Colonic mucosa (tissue), 4 donors: ENCODE results near the gene EYS. TPM values are rescaled to one million over a fixed set of nuclear protein-coding genes. Genes with fewer than 3 reads are reported as not detected.

Source experiments
- DNase-seq: peaks from one replicate; pipeline ENCODE4 v3.0.0-alpha.2; 2020
- H3K27ac ChIP-seq: fragments of 200-600 bp; one replicate; pipeline ENCODE4 v1.8.0; 2021
- H3K27me3 ChIP-seq: fragments of 200-600 bp; one replicate; pipeline ENCODE4 v1.8.0; 2021
- H3K36me3 ChIP-seq: fragments of 200-600 bp; one replicate; pipeline ENCODE4 v1.8.0; 2021
- H3K4me1 ChIP-seq: fragments of 200-600 bp; one replicate; pipeline ENCODE4 v1.8.0; 2021; ENCODE audit warnings: mild to moderate bottlenecking
- H3K4me3 ChIP-seq: fragments of 200-600 bp; one replicate; pipeline ENCODE4 v1.8.0; 2021
- H3K9ac ChIP-seq, 2 donors: one replicate each; pipeline ENCODE4 v1.7.0; 2013; ENCODE audit warnings: control low read depth in 2 of 2, low read depth in 2 of 2, low read length in 2 of 2
- H3K9me3 ChIP-seq: fragments of 200-600 bp; one replicate; pipeline ENCODE4 v1.8.0; 2021
- intact Hi-C: fragments of 100-400 bp; cut with DNase I; formaldehyde crosslinking; loops from one replicate; pipeline ENCODE4 v1.14.1; 2022
- total RNA-seq, 2 donors: library from RNA; stranded (reverse); fragmentation: NEBNext Ultra II Directional in 1 of 2; extraction: Animal tissue kit (Norgen Biotek cat#: 25700) in 1 of 2; gene quantifications; one replicate each; pipeline ENCODE4 v1.2.1, GENCODE V29; 2021
- TF ChIP-seq, protein P1 (sequence below): fragments of 200-600 bp; IDR thresholded peaks from one replicate; pipeline ENCODE4 v1.8.0; 2022; ENCODE audit warnings: antibody characterized with exemption, mild to moderate bottlenecking
- donor health status: healthy.
- donor health status: DM: no; HTN: no; CAD: no.
- donor health status: DM: no; HTN: no; CAD: no.

Gene EYS
- total RNA-seq, 2 donors from 2014 or later, result 0.64 to 0.82 TPM

DNA sequence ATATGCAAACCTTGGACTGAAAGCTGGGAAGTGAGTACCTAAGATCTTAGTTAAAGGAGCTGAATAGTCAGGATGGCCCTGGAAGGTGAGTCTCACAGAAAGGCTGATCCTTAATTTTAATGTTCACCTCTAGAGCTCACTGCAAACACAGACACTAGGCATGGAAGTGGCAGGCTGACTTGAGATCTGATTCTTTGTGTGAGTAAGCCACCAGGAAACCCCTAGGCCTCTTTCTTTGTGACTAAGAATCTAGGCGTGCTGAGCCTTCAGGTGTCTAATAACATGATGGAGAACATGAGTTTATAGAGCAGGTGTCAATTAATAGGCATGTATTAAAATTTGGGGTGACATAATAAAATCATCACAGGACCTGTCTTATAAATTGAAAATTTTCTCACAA, 642.2 kb downstream of the EYS start:
- H3K4me1 ChIP-seq, result no peaks in the 10 kb centered on the region
- H3K36me3 ChIP-seq, result no peaks in the 10 kb centered on the region
- no peak for DNase-seq
- no peak overlapping the region for H3K27ac ChIP-seq
- no peak overlapping the region for H3K4me3 ChIP-seq
- intact Hi-C loops, result no loop called here
- TF ChIP-seq, protein P1, sequence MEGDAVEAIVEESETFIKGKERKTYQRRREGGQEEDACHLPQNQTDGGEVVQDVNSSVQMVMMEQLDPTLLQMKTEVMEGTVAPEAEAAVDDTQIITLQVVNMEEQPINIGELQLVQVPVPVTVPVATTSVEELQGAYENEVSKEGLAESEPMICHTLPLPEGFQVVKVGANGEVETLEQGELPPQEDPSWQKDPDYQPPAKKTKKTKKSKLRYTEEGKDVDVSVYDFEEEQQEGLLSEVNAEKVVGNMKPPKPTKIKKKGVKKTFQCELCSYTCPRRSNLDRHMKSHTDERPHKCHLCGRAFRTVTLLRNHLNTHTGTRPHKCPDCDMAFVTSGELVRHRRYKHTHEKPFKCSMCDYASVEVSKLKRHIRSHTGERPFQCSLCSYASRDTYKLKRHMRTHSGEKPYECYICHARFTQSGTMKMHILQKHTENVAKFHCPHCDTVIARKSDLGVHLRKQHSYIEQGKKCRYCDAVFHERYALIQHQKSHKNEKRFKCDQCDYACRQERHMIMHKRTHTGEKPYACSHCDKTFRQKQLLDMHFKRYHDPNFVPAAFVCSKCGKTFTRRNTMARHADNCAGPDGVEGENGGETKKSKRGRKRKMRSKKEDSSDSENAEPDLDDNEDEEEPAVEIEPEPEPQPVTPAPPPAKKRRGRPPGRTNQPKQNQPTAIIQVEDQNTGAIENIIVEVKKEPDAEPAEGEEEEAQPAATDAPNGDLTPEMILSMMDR, result no peak
- H3K27me3 ChIP-seq, result no peaks in the 10 kb centered on the region
- H3K9me3 ChIP-seq, result no peaks in the 10 kb centered on the region
- no peak overlapping the region for H3K9ac ChIP-seq

DNA sequence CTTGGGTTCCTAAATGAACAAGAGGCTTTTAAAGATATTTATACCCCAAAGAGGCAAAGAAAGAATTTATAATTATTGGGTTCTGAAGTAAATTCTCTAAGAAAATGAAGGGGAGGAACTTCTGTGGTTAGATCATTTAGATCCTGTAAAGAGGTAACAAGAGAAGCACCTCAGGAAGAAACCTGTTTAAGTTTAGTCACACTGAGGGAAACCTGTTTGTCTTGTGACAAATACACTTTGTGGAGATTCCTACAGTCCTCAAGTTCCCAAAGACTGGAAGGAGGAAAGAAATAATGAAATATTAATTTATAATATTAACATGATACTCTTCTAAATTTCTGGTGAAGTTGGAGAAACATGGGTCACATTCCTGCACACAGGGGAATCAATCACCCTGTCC, 647.5 kb downstream of the EYS start:
- no peaks in the 10 kb centered on the region for H3K27me3 ChIP-seq

DNA sequence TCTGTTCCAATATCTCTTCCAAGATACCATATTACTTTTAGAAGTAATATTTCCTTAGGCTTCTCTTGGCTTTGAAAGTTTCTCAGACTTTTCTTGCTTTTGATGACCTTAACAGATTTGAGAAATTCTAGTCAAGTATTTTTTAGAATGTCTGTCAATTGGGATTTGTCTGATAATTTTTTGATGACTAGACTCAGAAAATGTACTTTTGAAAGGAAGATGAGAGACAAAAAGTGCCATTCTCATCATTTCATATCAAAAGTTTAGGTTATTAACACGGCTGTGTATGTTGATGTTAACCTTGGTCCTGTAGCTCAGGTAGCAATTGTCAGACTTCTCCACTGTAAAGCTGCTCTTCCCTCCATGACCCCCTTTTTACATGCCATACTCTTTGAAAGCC, 651.5 kb downstream of the EYS start:
- Histone ChIP-seq H3K36me3 (no peaks in the 10 kb centered on the region), H3K4me3 (no peak overlapping the region), H3K27me3 (no peaks in the 10 kb centered on the region), H3K4me1 (no peaks in the 10 kb centered on the region), H3K9me3 (no peaks in the 10 kb centered on the region), H3K27ac (no peak overlapping the region), H3K9ac (no peak overlapping the region)
- intact Hi-C loops, result no loop called here
- TF ChIP-seq, protein P1, result no peak
- DNase-seq, result no peak

More for the DNA sequence above, 647.5 kb downstream of the EYS start:
- intact Hi-C loops, result no loop called here
- DNase-seq, result no peak
- Histone ChIP-seq H3K4me1 (no peaks in the 10 kb centered on the region), H3K9me3 (no peaks in the 10 kb centered on the region), H3K4me3 (no peak overlapping the region), H3K9ac (no peak overlapping the region), H3K36me3 (no peaks in the 10 kb centered on the region), H3K27ac (no peak overlapping the region)
- TF ChIP-seq, protein P1, result no peak

DNA sequence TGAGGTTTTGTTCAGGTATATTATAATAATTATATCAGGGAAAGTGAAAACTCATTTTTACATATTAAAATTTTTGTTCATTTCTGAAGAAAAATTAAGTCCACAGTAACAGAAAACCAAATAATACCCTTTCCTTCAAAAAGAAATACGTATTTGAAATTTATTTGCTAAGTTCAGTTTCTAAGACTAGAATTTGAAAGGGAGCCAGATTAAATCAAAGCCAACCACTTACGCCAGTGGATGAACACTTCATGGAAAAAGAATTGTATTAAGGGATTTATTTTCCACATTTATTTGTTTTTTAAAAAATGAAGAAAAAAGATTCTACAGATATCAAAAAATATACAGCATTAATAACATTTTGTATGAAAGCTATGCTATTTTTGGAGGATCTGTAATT, 654.4 kb downstream of the EYS start:
- Histone ChIP-seq H3K9me3 (no peaks in the 10 kb centered on the region), H3K4me1 (no peaks in the 10 kb centered on the region), H3K27me3 (no peaks in the 10 kb centered on the region), H3K27ac (no peak overlapping the region), H3K36me3 (no peaks in the 10 kb centered on the region), H3K9ac (no peak overlapping the region), H3K4me3 (no peak overlapping the region)
- TF ChIP-seq, protein P1, result no peak
- no peak for DNase-seq
- intact Hi-C loops, result no loop called here

DNA sequence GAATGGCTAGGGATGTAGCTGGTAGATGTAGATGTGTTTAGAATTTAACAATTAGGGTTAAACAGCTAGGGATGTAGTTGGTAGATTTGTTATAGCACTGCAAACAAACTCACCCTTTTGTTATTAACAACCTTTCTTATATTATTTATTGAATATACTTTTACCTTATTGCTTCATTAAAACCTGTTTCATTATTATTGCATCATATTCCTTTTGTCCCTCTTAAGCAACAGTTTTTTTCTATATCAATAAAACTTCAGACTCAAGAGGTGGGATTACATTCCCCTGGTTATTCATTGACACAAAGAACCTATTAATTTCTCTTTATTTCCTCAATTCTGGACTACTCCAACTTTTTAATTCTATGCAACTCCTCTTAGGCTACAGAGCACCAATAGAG, 661.2 kb downstream of the EYS start:
- Histone ChIP-seq H3K36me3 (no peaks in the 10 kb centered on the region), H3K9ac (no peak overlapping the region), H3K9me3 (no peaks in the 10 kb centered on the region), H3K27me3 (no peaks in the 10 kb centered on the region), H3K4me3 (no peak overlapping the region), H3K27ac (no peak overlapping the region), H3K4me1 (no peaks in the 10 kb centered on the region)
- TF ChIP-seq, protein P1, result no peak
- DNase-seq, result no peak
- intact Hi-C loops, result no loop called here

DNA sequence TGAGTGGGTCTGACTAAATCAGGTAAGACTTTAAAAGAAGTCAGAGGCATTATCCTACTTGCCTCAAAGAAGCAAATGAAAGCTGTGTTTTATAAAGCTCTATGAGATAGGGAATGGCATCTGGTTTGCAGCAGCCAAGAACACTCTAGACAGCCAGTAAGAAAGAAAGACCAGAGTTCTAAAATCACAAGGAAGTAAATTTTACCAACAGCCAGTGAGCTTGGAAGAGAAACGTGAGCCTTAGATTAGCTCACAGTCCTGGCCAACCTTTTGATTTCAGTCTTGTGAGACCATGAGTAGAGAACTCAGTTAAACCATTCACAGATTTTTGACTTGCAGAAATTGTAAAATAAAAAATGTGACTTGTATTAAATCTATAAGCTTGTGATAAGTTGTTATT, 693.0 kb downstream of the EYS start:
- TF ChIP-seq, protein P1, result no peak
- intact Hi-C loops, result no loop called here
- H3K4me3 ChIP-seq, result no peak overlapping the region
- H3K9me3 ChIP-seq, result no peaks in the 10 kb centered on the region
- H3K4me1 ChIP-seq, result no peaks in the 10 kb centered on the region
- DNase-seq, result no peak
- H3K36me3 ChIP-seq, result no peaks in the 10 kb centered on the region
- no peak overlapping the region for H3K27ac ChIP-seq
- no peak overlapping the region for H3K9ac ChIP-seq
- H3K27me3 ChIP-seq, result no peaks in the 10 kb centered on the region
